Brain microvascular endothelial cell (primary cell): ENCODE data around the gene MSH3.

Experiments used
- DNase-seq: peaks from one replicate; pipeline ENCODE4 v3.0.0-alpha.2; 2020
- H3K27ac ChIP-seq: fragments of 250-450 bp; sonication (Bioruptor Pico); 2 replicates; pipeline ENCODE4 v1.5.1; 2020; ENCODE audit warnings: mild to moderate bottlenecking, moderate library complexity
- H3K27me3 ChIP-seq: fragments of 250-450 bp; sonication (Bioruptor Pico); replicated peaks from 2 replicates; pipeline ENCODE4 v1.5.1; 2020; ENCODE audit warnings: mild to moderate bottlenecking
- H3K36me3 ChIP-seq: fragments of 250-450 bp; sonication (Bioruptor Pico); replicated peaks from 2 replicates; pipeline ENCODE4 v1.5.1; 2020; ENCODE audit warnings: mild to moderate bottlenecking
- H3K4me3 ChIP-seq: 2 replicates; pipeline ENCODE4 v1.5.1; 2011; ENCODE audit warnings: low read depth, mild to moderate bottlenecking, control low read depth, low read length, moderate library complexity
- in situ Hi-C: cut with HindIII; loops from 2 replicates; pipeline ENCODE4 v1.10.0; 2017; ENCODE audit warnings: low sequenced_read_pairs, low pct_ligation_motif_present
- TF ChIP-seq, protein P1 (sequence below): IDR thresholded peaks from 2 replicates; pipeline ENCODE4 v1.5.1; 2011; ENCODE audit warnings: low read depth, mild to moderate bottlenecking, moderate library complexity, low read length, control low read depth, inconsistent platforms; ENCODE audit errors: missing control alignments

MSH3 gene

DNA sequence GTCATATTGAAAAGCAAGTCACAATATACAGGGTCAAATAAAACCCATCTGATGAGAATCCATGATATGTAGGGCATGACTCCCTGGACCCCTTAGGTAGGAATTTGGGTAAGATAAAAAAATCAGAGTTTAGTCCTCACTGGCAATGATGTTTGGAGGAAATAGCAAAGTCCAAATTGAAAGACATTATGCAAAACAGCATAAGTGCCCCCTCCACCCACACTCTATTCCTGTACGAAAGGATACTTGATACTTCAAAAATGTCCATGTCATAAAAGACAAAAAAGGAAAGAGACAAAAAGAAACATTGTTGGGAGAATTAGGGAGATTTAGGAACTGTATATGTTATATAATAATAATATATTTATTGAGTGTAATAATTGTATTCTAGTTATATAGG, 209.7 kb downstream of the MSH3 start:
- in situ Hi-C loops: no loop called here
- no peak overlapping the region for H3K27ac ChIP-seq
- no peak for DNase-seq
- H3K27me3 ChIP-seq: no peaks in the 10 kb centered on the region
- H3K4me3 ChIP-seq: no peak overlapping the region
- no peaks in the 10 kb centered on the region for H3K36me3 ChIP-seq
- TF ChIP-seq, protein P1, sequence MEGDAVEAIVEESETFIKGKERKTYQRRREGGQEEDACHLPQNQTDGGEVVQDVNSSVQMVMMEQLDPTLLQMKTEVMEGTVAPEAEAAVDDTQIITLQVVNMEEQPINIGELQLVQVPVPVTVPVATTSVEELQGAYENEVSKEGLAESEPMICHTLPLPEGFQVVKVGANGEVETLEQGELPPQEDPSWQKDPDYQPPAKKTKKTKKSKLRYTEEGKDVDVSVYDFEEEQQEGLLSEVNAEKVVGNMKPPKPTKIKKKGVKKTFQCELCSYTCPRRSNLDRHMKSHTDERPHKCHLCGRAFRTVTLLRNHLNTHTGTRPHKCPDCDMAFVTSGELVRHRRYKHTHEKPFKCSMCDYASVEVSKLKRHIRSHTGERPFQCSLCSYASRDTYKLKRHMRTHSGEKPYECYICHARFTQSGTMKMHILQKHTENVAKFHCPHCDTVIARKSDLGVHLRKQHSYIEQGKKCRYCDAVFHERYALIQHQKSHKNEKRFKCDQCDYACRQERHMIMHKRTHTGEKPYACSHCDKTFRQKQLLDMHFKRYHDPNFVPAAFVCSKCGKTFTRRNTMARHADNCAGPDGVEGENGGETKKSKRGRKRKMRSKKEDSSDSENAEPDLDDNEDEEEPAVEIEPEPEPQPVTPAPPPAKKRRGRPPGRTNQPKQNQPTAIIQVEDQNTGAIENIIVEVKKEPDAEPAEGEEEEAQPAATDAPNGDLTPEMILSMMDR: no peak

DNA sequence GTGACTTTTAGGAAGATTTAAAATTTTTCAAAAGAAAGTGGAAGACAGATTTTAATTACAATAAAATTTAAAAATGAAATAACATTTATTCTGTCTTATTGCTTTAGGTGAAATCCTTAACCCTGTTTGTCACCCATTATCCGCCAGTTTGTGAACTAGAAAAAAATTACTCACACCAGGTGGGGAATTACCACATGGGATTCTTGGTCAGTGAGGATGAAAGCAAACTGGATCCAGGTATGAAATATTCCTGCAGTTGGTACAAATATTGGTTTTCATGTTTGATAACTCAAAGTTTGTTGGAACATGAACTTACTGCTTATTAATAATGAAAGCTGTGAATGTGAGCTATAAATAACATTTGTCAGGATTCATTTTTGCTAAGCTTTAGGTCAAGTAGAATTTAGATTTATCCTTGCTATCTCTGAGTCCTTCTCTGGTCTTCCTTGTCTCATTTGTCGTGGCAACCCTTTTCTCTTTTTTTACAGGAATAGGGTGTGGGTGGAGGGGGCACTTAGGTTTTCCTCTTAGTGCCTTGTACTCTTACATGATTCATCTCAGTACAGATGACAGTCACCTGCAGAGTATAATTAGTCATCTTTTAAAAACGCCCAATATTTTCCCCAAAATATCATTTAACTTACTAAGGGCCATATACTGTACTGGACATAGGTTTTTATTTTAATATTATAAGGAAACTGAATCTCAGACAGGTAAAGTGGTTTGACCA, 210.4 kb downstream of the MSH3 start:
- Histone ChIP-seq H3K27ac (no peak overlapping the region), H3K27me3 (no peaks in the 10 kb centered on the region), H3K36me3 (no peaks in the 10 kb centered on the region), H3K4me3 (no peak overlapping the region)
- no peak for DNase-seq
- in situ Hi-C loops: no loop called here
- TF ChIP-seq, protein P1: no peak

DNA sequence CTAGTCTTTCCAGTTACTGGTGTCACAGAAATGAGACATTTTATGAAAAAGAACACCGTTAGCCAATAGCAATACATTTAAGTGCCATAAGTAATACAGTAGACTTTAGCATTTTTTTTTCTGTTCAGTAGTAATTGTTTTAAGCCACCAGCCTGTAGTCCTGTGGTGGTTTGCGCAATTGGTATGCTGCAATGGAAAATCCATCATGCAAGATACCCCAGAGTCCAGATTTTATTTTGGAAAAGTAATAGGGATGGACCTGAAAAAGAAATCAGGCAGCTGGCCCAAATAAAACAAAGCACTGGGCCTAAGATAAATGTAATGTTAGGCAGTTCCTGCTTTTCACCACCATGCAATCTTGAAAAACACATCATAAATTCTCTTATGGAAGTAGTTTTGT, 211.1 kb downstream of the MSH3 start:
- no peaks in the 10 kb centered on the region for H3K27me3 ChIP-seq
- TF ChIP-seq, protein P1: no peak
- in situ Hi-C loops: no loop called here
- DNase-seq: no peak
- H3K36me3 ChIP-seq: no peaks in the 10 kb centered on the region
- H3K27ac ChIP-seq: no peak overlapping the region
- H3K4me3 ChIP-seq: no peak overlapping the region

DNA sequence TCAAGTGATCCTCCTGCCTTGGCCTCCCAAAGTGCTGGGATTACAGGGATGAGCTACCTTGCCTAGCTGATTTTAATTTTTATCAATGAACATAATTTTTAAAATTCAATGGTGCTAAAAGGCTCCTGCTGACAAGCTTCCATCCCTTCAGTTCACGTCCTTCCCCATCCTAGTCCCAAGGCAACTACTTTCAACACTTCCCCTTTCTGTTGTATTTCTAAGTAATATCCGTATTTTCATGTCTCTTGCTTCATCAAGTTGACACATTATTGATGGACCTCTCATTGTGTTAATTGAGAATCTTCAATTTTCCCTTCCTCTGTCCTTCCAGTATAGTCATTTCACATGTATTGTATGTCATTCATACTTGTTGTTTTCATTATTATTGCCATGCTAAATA, 211.9 kb downstream of the MSH3 start:
- in situ Hi-C loops: no loop called here
- no peak for DNase-seq
- H3K27ac ChIP-seq: no peak overlapping the region
- H3K36me3 ChIP-seq: no peaks in the 10 kb centered on the region
- H3K4me3 ChIP-seq: no peak overlapping the region
- TF ChIP-seq, protein P1: no peak
- H3K27me3 ChIP-seq: no peaks in the 10 kb centered on the region

DNA sequence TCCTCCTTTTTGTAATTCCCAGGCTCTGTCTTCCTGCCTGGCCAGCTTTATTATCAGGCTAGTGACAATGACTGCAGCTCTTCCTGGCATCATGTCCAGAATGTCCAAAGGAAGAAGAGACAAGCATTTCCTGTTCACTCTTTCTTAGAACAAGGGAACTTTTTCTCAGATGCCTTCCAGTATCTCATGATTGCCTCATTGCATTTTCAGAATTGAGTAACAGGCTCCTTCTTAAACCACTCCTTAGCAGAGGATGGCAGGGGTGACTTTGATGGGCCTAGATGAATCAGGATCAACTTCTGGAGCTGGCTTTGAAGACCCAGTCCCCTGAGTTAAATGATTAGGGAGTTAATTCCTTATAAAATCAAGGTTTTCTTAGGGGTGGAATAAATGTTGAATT, 212.8 kb downstream of the MSH3 start:
- DNase-seq: no peak
- Histone ChIP-seq H3K36me3 (no peaks in the 10 kb centered on the region), H3K27me3 (no peaks in the 10 kb centered on the region), H3K4me3 (no peak overlapping the region), H3K27ac (no peak overlapping the region)
- in situ Hi-C loops: no loop called here
- TF ChIP-seq, protein P1: no peak

DNA sequence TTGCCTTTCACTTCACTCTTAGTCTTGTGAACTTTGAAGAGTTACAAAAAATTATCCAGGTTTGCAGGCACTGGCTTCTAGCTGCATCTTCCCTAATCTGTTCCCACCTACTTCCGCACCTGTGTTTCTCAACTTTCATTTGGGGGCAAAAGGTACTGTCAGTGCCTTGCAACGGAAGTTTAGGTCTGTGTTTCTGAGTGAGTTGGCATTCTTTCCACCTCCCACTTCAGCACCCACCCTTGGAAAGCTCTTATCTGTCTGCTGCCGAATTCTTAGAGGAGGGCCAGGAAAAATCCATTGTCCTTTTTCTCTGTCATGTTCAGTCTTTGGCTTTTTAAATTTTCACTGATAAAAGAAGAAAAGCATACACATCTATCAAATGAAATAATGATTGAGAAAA, 216.0 kb downstream of the MSH3 start:
- H3K4me3 ChIP-seq: no peak overlapping the region
- TF ChIP-seq, protein P1: no peak
- H3K36me3 ChIP-seq: no peaks in the 10 kb centered on the region
- H3K27me3 ChIP-seq: no peaks in the 10 kb centered on the region
- H3K27ac ChIP-seq: no peak overlapping the region
- DNase-seq: no peak
- in situ Hi-C loops: no loop called here
